Tongue (tissue), 2 donors: ENCODE results near the gene TAT. TPM values are rescaled to one million over a fixed set of nuclear protein-coding genes. Genes with fewer than 3 reads are reported as not detected.
"Not testable (repeated sequence)": the region's sequence is repeated elsewhere in the genome, so short reads cannot be mapped to it uniquely, and the experiment has no call there.

Experiments
- DNase-seq: peaks from one replicate; pipeline ENCODE4 v3.0.0-alpha.2; 2015
- total RNA-seq: library from RNA; depleted of rRNA; stranded (reverse); fragments of >200 nt; gene quantifications from one replicate; pipeline ENCODE4 v1.2.3, GENCODE V29; 2014

TAT gene
- total RNA-seq: not detected

DNA sequence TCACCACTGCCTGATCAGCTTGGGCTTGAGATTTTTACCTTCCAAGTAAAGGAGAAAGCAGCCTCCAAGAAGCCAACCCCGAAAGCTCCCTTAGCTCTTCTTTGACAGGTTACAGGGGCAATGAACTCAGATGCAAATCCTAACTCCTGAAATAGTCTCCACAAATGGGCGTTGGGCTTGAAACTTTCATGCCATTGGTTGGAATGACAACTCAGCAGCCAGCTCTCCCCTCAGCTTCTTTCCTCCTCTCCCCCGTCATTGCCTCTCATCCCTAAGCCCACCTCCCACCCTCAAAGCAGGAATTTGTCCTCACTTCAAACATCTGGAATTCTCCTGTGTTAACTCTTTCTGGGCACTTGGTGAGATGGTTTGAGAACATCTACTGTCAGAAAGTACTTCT is at the start of gene TAT:
TAT (minus strand) TSS at position 122 of the 400 bp plus-strand sequence. CDS start 677 bp downstream, outside the sequence.
- DNase-seq: no peak

DNA sequence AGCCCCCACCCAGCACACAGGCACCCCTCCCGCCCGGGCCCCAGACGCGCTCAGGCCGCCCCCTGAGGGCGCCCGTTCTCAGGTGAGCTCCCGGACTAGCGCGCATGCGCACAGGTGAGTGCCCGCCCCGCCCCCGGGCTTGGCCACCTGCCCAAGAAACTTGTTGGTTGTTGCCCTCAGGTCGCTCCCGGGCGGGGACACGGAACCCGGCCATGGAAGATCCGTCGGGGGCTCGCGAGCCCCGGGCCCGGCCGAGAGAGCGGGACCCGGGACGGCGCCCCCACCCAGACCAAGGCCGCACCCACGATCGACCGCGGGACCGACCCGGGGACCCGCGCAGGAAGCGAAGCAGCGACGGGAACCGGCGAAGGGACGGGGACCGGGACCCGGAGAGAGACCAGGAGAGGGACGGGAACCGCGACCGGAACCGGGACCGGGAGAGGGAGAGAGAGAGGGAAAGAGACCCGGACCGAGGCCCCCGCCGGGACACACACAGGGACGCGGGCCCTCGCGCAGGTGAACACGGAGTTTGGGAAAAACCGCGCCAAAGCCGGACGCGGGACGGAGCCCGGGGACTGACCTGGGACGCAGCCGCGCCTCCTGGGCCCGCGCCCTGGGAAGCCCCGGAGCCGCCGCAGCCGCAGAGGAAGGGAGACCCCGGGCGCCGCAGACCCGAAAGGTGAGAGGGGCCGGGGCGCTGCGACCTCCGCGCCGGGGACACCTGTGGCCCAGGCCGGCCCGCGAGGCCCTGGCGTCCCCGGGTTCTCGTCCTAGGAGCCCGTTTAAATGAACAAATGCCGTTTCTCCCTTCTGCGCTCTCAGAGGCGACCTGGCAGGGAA is 49.3 kb upstream of the TAT start, which contains the start of gene MARVELD3:
MARVELD3 (plus strand) TSS at position 167 of the 840 bp plus-strand sequence; CDS start at position 213, 46 bp downstream.
- peak; percentile 42 for DNase-seq

DNA sequence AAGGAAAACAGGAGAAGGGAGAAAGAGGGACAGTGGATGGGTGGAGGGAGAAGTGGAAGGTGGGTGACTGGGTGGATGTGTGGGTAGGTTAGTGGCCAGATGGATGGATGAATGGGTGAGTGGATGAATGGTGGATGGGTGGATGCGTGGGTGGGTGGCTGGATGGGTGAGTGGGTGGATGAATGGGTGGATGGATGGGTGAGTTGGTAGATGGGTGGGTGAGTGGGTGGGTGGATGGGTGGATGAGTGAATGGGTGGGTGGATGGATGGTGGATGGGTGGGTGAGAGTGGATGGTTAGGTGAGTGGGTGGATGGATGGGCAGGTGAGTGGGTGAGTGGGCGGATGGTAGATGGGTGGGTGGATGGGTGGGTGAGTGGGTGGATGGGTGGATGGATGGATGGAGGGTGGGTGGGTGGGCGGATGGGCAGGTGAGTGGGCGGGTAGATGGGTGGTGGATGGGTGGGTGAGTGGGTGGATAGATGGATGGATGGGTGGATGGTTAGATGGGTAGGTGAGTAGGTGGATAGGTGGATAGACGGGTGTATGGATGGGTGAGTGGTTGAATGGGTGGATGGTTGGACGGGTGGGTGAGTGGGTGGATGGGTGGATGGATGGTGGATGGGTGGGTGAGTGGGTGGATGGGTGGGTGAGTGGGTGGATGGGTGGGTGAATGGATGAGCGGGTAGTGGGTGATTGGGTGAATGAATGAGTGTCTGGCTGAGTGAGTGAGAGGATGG is 48.4 kb upstream of the TAT start:
- DNase-seq: no peak

DNA sequence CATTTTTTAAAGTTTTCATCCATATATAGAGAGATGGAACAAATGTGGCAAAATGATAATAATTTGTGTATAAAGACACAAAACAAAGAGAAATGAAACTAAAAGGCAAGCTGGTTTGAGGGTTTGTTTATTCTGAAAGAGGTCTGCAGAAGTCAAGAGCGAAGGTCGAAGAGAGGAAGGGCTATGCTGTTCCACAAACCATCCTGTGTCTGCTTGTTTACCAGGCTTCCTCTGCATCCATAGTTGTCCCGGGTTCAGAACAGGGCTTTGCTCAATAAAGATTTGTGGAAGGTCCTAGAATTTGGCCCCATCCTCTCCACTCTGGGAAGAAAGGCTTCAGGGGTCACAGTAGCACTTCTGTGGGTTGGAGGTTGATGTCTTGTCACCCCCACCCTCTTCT is 46.7 kb upstream of the TAT start:
- no peak for DNase-seq

- no peak for DNase-seq
Measured at GRCh38 chr16:71622088-71622487, 45.2 kb upstream of the TAT start.

DNA sequence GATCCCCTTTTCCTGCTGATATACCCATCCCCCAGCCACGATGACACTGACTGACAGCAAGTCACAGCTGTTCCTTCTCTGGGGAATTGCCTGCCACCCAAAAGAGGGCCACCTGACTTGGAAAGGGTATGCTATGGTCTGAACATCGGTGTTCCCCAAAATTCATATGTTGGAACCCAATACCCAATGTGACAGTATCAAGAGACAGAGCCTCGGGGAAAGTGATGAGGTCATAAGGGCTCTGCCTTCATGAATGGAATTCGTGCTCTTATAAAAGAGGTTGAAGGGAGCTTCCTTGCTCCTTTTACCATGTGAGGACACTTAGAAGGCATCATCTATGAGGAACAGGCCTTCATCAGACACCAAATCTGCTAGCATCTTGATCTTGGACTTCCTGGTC is 41.5 kb upstream of the TAT start:
- DNase-seq: no peak

DNA sequence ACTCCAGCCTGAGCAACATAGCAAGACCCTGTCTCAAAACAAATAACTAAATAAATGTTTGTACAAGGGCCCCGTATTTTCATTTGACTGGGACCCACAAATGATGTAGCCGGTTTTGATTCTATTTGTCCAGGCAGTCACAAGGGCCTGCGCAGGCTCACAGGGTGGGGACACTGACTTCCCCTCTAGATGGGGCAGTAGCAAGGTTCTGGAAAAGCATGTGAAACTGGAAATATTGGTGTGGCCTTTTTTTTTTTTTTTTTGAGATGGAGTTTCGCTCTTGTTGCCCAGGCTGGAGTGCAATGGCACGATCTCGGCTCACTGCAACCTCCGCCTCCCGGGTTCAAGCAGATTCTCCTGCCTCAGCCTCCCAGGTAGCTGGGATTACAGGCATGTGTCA is 38.1 kb upstream of the TAT start:
- DNase-seq: not testable (repeated sequence)

DNA sequence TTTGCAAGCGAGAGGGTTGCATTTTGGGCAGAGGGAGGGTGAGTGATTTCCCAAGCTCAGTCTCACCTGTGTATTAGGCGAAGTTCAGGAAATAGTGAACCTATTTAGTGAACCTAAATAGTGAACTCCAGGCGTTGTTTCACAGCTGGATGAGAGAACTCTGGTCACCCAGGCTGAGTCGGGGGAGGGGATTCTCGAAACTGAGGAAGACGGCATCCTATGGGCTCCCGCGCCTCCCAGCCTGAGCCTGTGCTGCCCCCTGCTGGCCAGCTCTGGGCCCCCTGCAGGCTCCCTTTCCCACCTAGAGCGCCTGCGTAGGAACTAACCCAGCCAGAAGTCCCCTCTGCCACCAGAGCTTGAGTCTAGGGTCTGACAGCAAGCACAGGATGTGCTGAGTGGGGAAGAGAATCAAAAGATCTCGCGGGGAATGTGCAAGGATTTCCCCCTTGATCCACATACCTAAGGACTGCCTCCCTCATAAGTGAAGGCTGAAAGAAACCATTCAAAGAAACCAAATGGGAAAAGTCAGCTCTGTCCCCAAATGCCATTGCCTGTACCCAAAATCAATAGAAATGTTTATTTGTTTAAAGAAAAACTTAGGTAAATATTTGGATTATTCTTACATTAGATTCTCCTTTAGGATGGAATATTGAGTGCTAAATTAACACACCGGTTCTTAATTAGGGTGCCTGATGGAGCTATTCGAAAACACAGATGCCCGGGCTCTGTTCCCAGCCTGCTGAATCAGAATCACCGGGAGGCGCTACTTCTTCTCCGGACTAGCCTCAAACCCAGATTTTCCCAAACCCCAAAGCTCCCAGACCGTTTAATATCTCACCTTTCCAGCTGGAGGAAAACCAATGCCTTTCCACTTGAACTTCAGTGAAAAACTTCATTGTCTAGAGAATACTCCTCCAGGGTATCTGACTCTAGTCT is 34.3 kb upstream of the TAT start:
- DNase-seq: peak; percentile 72

DNA sequence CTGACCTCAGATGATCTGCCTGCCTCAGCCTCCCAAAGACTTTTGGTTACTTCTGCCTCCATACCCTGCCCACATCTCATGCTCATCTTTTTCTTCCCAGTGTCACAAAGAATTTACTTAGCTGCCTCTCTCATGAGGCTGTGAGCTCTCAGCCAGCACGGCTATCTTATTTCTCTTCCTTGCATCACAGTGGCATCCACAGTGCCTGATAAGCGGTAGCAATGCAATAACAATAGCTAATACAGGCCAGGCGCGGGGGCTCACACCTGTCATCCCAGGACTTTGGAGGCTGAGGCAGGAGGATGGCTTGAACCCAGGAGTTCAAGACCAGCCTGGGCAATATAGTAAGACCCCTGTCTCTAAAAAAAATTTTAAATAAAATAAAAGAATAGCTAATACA is 33.6 kb upstream of the TAT start:
- no peak for DNase-seq

GRCh38 chr16:71609066-71609465 is 32.2 kb upstream of the TAT start:
- no peak for DNase-seq

DNA sequence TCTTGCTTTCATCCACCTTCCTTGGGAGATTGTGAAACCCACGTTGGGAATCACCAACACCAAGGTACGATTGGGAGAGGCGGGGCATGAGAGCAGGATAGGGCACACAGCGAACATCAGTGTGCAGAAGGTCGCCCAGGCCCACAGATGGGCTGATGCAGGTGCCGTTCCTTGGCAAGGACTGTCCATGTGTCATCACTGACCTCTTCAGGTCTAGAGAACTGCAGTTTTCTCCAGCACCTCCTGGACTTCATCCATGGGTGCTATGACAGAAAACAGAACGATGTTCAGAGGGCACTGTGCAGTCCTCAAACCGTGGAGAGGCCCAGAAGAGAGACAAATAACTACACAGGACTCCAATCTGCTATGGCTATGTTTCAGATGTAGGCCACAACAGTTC is 23.9 kb upstream of the TAT start:
- no peak for DNase-seq

DNA sequence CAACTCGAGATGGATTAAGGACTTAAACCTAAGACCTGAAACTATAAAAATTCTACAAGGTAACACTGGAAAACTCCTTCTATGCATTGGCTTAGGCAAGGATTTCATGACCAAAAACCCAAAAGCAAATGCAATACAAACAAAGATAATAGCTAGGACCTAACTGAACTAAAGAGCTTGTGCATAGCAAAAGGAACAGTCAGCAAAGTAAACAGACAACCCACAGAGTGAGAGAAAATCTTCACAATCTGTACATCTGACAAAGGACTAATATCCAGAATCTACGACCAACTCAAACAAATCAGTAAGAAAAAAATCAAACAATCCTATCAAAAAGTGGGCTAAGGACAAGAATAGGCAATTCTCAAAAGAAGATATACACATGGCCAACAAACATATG is 21.5 kb upstream of the TAT start:
- DNase-seq: not testable (repeated sequence)

DNA sequence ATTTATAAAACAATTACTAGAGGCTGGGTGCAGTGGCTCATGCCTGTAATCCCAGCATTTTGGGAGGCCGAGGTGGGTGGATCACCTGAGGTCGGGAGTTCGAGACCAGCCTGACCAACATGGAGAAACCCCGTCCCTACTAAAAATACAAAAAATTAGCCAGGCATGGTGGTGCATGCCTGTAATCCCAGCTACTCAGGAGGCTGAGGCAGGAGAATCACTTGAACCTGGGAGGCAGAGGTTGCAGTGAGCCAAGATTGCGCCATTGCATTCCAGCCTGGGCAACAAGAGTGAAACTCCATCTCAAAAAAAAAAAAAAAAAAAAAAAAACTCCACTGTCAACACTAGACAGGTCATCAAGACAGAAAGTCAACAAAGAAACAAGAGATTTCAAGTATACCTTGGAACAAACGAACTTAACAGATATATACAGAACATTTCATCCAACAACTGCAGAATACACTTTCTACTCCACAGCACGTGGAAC is 18.5 kb upstream of the TAT start:
- not testable (repeated sequence) for DNase-seq

GRCh38 chr16:71594000-71594646 is 17.2 kb upstream of the TAT start:
- no peak for DNase-seq

DNA sequence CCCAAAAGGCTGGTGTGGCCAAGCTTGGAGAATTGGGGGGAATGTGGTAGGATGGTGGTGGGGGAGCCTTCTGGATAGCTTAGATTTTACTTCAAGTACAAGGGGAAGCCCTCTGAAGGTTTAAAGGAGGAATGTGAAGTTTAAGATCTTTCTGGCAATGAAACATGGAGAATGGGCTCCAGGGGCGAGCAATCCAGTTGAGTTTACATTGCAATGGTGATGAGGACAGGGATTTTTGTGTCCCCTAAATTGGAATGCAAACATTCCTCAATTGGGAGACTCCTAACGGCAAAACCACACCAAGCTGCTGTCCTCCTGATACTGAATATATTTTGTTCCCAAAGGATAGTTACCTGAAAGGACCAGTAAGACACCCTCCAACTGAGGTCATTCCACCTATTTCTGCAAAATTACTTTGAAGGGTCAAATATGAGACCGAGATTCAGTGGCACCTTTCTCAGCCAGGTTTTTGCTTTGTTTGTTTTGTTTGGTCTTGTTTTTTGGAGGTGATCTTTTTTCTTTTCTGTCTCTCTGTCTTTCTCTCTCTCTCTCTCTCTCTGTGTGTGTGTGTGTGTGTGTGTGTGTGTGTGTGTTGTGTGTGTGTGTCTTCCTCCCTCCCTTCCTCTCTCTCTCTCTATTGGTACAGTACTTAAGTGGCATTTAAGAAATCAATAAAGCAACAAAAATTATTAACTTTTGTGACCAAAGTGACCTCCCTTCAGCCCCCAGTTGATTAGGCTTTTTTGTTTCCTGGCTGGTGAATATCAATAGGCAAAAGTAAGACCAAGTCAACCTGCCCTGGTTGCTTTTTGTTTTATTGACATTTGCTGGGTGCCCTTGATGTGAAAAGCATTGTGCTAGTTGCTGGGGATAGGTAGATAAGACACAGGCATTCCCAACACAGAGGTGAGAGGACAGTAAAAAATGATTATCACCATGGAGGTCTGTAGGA is 16.4 kb upstream of the TAT start:
- no peak for DNase-seq

DNA sequence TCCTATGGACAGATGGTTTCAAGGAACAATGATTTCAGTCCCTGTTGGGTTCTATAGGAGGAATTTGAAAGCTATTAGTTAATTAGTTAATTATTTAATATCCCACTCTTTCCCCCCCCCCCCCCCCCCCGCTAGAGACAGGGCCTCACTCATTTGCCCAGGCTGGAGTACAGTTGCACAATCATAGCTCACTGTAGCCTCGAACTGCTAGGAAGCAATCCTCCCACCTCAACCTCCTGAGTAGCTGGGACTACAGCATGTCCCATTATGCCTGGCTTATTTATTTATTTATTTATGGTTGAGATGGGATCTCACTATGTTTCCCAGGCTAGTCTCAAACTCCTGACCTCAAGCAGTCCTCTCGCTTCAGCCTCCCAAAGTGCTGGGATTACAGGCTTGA is 15.0 kb upstream of the TAT start:
- DNase-seq: no peak

GRCh38 chr16:71590584-71590983 is 13.7 kb upstream of the TAT start:
- DNase-seq: no peak

GRCh38 chr16:71590071-71590470 is 13.2 kb upstream of the TAT start:
- DNase-seq: not testable (repeated sequence)

DNA sequence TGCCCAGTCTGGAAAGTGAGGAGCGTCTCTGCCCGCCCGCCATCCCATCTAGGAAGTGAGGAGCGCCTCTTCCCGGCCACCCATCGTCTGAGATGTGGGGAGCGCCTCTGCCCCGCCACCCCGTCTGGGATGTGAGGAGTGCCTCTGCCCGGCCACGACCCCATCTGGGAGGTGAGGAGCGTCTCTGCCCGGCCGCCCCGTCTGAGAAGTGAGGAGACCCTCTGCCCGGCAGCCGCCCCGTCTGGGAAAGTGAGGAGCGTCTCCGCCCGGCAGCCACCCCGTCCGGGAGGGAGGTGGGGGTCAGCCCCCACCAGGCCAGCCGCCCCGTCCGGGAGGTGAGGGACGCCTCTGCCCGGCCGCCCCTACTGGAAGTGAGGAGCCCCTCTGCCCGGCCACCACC is 12.4 kb upstream of the TAT start:
- DNase-seq: not testable (repeated sequence)

GRCh38 chr16:71585318-71585703 is 8.4 kb upstream of the TAT start:
- no peak for DNase-seq
